OCI-LY7 (cell line): Measurements from ENCODE around the gene OPTN. TPM values are rescaled to one million over a fixed set of nuclear protein-coding genes. Genes with fewer than 3 reads are reported as not detected.
A peak's percentile ranks its signal among the peaks of the same experiment; 100 is the strongest.

Source experiments
- BruUV-seq: library from RNA; stranded (reverse); fragments of 400-500 nt; replicated peaks from 2 replicates; lab custom pipeline; 2021; lab: Mats Ljungman, UMichigan
- CTCF ChIA-PET: fragments of 300-600 bp; sonication (Branson Sonifier 250); formaldehyde crosslinking; loops from one replicate; lab custom pipeline; 2022; ENCODE audit warnings: antibody characterized with exemption; ENCODE audit not compliant: unreplicated experiment; lab: Charles Lee
- POLR2A ChIA-PET: fragments of 300-600 bp; sonication (Branson Sonifier 250); formaldehyde crosslinking; loops from one replicate; lab custom pipeline; 2022; ENCODE audit warnings: antibody characterized with exemption; lab: Charles Lee
- DNase-seq: peaks from one replicate; pipeline ENCODE4 v3.0.0-alpha.2; 2015; ENCODE audit warnings: low spot score
- H2AFZ ChIP-seq: fragments of 200-600 bp; sonication (generic), shearing (Covaris generic); 2 replicates; pipeline ENCODE4 v1.6.1; 2014; ENCODE audit warnings: mild to moderate bottlenecking, antibody characterized with exemption, low read length, moderate library complexity
- H3K27ac ChIP-seq: fragments of 200-600 bp; sonication (generic); 2 replicates; pipeline ENCODE4 v1.5.1; 2014; ENCODE audit warnings: mixed run types, low read depth, mild to moderate bottlenecking, moderate library complexity, low read length, inconsistent platforms; ENCODE audit not compliant: poor library complexity, severe bottlenecking
- H3K36me3 ChIP-seq: fragments of 200-600 bp; sonication (generic); 2 replicates; pipeline ENCODE4 v1.6.1; 2014; ENCODE audit warnings: mild to moderate bottlenecking, antibody characterized with exemption, low read length, moderate library complexity, mixed read lengths; ENCODE audit not compliant: insufficient read depth
- H3K4me1 ChIP-seq: fragments of 200-600 bp; sonication (generic); 2 replicates; pipeline ENCODE4 v1.5.1; 2014; ENCODE audit warnings: mild to moderate bottlenecking, low read length; ENCODE audit not compliant: insufficient read depth, poor library complexity, severe bottlenecking
- H3K4me2 ChIP-seq: fragments of 200-600 bp; sonication (generic); 2 replicates; pipeline ENCODE4 v1.6.1; 2014; ENCODE audit warnings: mild to moderate bottlenecking, low read length
- H3K4me3 ChIP-seq: fragments of 200-600 bp; sonication (generic); 2 replicates; pipeline ENCODE4 v1.5.1; 2014; ENCODE audit warnings: mild to moderate bottlenecking, low read depth, low read length; ENCODE audit not compliant: poor library complexity, severe bottlenecking
- H3K79me2 ChIP-seq: fragments of 200-600 bp; sonication (generic); 2 replicates; pipeline ENCODE4 v1.6.1; 2016; ENCODE audit warnings: low read depth, mild to moderate bottlenecking, low read length, moderate library complexity, mixed read lengths; ENCODE audit not compliant: insufficient read depth
- H3K9me2 ChIP-seq: fragments of 200-600 bp; sonication (generic); 2 replicates; pipeline ENCODE4 v1.6.1; 2016; ENCODE audit warnings: mild to moderate bottlenecking, low read length, mixed read lengths; ENCODE audit not compliant: insufficient read depth
- H3K9me3 ChIP-seq: fragments of 200-600 bp; sonication (generic); 2 replicates; pipeline ENCODE4 v1.6.1; 2014; ENCODE audit warnings: mild to moderate bottlenecking, mixed run types, low read length, mixed read lengths
- H4K20me1 ChIP-seq: fragments of 200-600 bp; sonication (generic); 2 replicates; pipeline ENCODE4 v1.6.1; 2014; ENCODE audit warnings: mild to moderate bottlenecking, antibody characterized with exemption, low read length, moderate library complexity, mixed read lengths; ENCODE audit not compliant: insufficient read depth
- CTCF ChIP-seq: fragments of 200-600 bp; sonication (generic); conservative IDR thresholded peaks from 2 replicates; pipeline ENCODE4 v1.5.1; 2014; ENCODE audit warnings: mild to moderate bottlenecking, antibody characterized with exemption, low read length, moderate library complexity, mixed read lengths
- EZH2phosphoT487 ChIP-seq: fragments of 200-600 bp; sonication (generic); IDR thresholded peaks from 2 replicates; pipeline ENCODE4 v1.6.1; 2018; ENCODE audit warnings: low read depth, borderline replicate concordance, mild to moderate bottlenecking, mixed run types, antibody characterized with exemption, low read length, moderate library complexity, mixed read lengths
- intact Hi-C: fragments of 100-400 bp; cut with micrococcal nuclease; formaldehyde crosslinking; loops from one replicate; pipeline ENCODE4 v1.10.0; 2022; ENCODE audit not compliant: unreplicated experiment
- total RNA-seq, 2 experiments: library from RNA; depleted of rRNA in 1 of 2; stranded (reverse); fragments of >200 nt in 1 of 2; shearing (Covaris generic) in 1 of 2; gene quantifications; 2 replicates each; pipeline ENCODE4 v1.2.3, GENCODE V29; 2014 to 2022

The OPTN gene
- total RNA-seq, 2 experiments from 2014 or later, result 0.60 to 3.6 TPM

- intact Hi-C loops, result loop anchor here (1.0 to 2.0 kb wide), 3 partner anchors 140 to 279 kb away; no protein-coding TSS in a partner anchor
- H2AFZ ChIP-seq, result peak overlapping the region; percentile 60; the same call in 1 of the 2 replicates
- DNase-seq, result peak; percentile 40
- H3K4me2 ChIP-seq, result peak overlapping the region; percentile 89
- TF ChIP-seq CTCF (no peak), EZH2phosphoT487 (no peak)
- CTCF ChIA-PET, result interaction anchor here (0.6 kb wide), 1 partner anchor 10 kb away, joined by 3 read pairs; no protein-coding TSS in a partner anchor
- H3K4me1 ChIP-seq, result peaks cover 30% of the 10 kb centered on the region
- H3K4me3 ChIP-seq, result peak overlapping the region; percentile 80
- POLR2A ChIA-PET, result interaction anchor here (0.6 to 2.2 kb wide), 3 partner anchors 15 to 1933 kb away, joined by 3 to 6 read pairs (median 4); no protein-coding TSS in a partner anchor
- peaks cover 34% of the 10 kb centered on the region for H3K36me3 ChIP-seq
- peaks cover 3% of the 10 kb centered on the region; the same call in 1 of the 2 replicates for H4K20me1 ChIP-seq
- H3K79me2 ChIP-seq, result peaks cover 47% of the 10 kb centered on the region
- H3K9me2 ChIP-seq, result no peaks in the 10 kb centered on the region
- no peaks in the 10 kb centered on the region for H3K9me3 ChIP-seq
- BruUV-seq, result TSS peak; percentile 54
- H3K27ac ChIP-seq, result peak overlapping the region; percentile 24
Measured at GRCh38 chr10:13161857-13162271, 61.9 kb downstream of the OPTN start.

- Histone ChIP-seq H3K4me1 (peaks cover 30% of the 10 kb centered on the region), H4K20me1 (peaks cover 3% of the 10 kb centered on the region; the same call in 1 of the 2 replicates), H3K36me3 (peaks cover 54% of the 10 kb centered on the region), H2AFZ (no peak overlapping the region), H3K4me2 (no peak overlapping the region), H3K4me3 (no peak overlapping the region), H3K27ac (no peak overlapping the region), H3K79me2 (peaks cover 58% of the 10 kb centered on the region), H3K9me3 (no peaks in the 10 kb centered on the region), H3K9me2 (no peaks in the 10 kb centered on the region)
- TF ChIP-seq CTCF (no peak), EZH2phosphoT487 (no peak)
- BruUV-seq, result no TSS peak
- CTCF ChIA-PET, result no interaction called here
- intact Hi-C loops, result no loop called here
- POLR2A ChIA-PET, result no interaction called here
- no peak for DNase-seq
Measured at GRCh38 chr10:13163859-13164258, 63.9 kb downstream of the OPTN start.

- Histone ChIP-seq H3K9me3 (no peaks in the 10 kb centered on the region), H4K20me1 (peaks cover 3% of the 10 kb centered on the region; the same call in 1 of the 2 replicates), H3K27ac (no peak overlapping the region), H3K9me2 (no peaks in the 10 kb centered on the region), H3K4me1 (peaks cover 30% of the 10 kb centered on the region), H3K79me2 (peaks cover 64% of the 10 kb centered on the region), H3K4me2 (no peak overlapping the region), H3K36me3 (peaks cover 67% of the 10 kb centered on the region), H3K4me3 (no peak overlapping the region), H2AFZ (no peak overlapping the region)
- TF ChIP-seq EZH2phosphoT487, result no peak
- no peak for TF ChIP-seq CTCF
- CTCF ChIA-PET, result no interaction called here
- intact Hi-C loops, result no loop called here
- no peak for DNase-seq
- BruUV-seq, result no TSS peak
- POLR2A ChIA-PET, result interaction anchor here (0.7 kb wide), 1 partner anchor 835 kb away, joined by 5 read pairs; no protein-coding TSS in a partner anchor
Measured at GRCh38 chr10:13165177-13165576, 65.2 kb downstream of the OPTN start.
